ENCODE measurements around the gene HSD17B14.
"Not testable (repeated sequence)": the region's sequence is repeated elsewhere in the genome, so short reads cannot be mapped to it uniquely, and the experiment has no call there.

HSD17B14 gene

GRCh38 chr19:48836089-48837017 lies at the start of gene HSD17B14:
Gene HSD17B14, minus strand, starts transcription at chr19:48836491. Its CDS starts 80 bp downstream, at chr19:48836411.
- peak; percentile 49 for DNase-seq (ENCODE audit: low read depth)

- DNase-seq (ENCODE audit: low read depth) = no peak
Observed at GRCh38 chr19:48883726-48884125, 47.4 kb upstream of the HSD17B14 start.

GRCh38 chr19:48881741-48882657 lies 45.7 kb upstream of the HSD17B14 start:
- DNase-seq (ENCODE audit: low read depth) = no peak

GRCh38 chr19:48879696-48880095 lies 43.4 kb upstream of the HSD17B14 start:
- not testable (repeated sequence) for DNase-seq (ENCODE audit: low read depth)

GRCh38 chr19:48879025-48879637 lies 42.8 kb upstream of the HSD17B14 start:
- DNase-seq (ENCODE audit: low read depth) = no peak

GRCh38 chr19:48878196-48879024 lies 42.1 kb upstream of the HSD17B14 start:
- DNase-seq (ENCODE audit: low read depth) = no peak

- no peak for DNase-seq (ENCODE audit: low read depth)
Observed at GRCh38 chr19:48877855-48878195, 41.5 kb upstream of the HSD17B14 start.

GRCh38 chr19:48876043-48876981 lies 40.0 kb upstream of the HSD17B14 start:
- not testable (repeated sequence) for DNase-seq (ENCODE audit: low read depth)

GRCh38 chr19:48874303-48875135 lies 38.2 kb upstream of the HSD17B14 start:
- peak; percentile 33 for DNase-seq (ENCODE audit: low read depth)

- peak; percentile 37 for DNase-seq (ENCODE audit: low read depth)
Observed at GRCh38 chr19:48873476-48874302, 37.4 kb upstream of the HSD17B14 start.

GRCh38 chr19:48872884-48873475 lies 36.7 kb upstream of the HSD17B14 start:
- DNase-seq (ENCODE audit: low read depth) = peak; percentile 91

- peak; percentile 98 for DNase-seq (ENCODE audit: low read depth)
Observed at GRCh38 chr19:48872182-48872883, 36.0 kb upstream of the HSD17B14 start, which contains the start of gene PPP1R15A. Gene PPP1R15A, plus strand, starts transcription at chr19:48872421. Its CDS starts 813 bp downstream, at chr19:48873234.

GRCh38 chr19:48871471-48872181 lies 35.3 kb upstream of the HSD17B14 start:
- DNase-seq (ENCODE audit: low read depth) = not testable (repeated sequence)

GRCh38 chr19:48870048-48870447 lies 33.8 kb upstream of the HSD17B14 start:
- no peak for DNase-seq (ENCODE audit: low read depth)

- DNase-seq (ENCODE audit: low read depth) = peak; percentile 52
Observed at GRCh38 chr19:48868114-48868886, 32.0 kb upstream of the HSD17B14 start, which contains the start of gene PLEKHA4. Gene PLEKHA4, minus strand, starts transcription at chr19:48868617. Its CDS starts 997 bp downstream, at chr19:48867620.

GRCh38 chr19:48867746-48868113 lies 31.4 kb upstream of the HSD17B14 start:
- DNase-seq (ENCODE audit: low read depth) = no peak

Data from fibroblast of gingiva (primary cell).